Vagina (tissue), 2 donors: ENCODE results near the gene UBE3D. TPM values are rescaled to one million over a fixed set of nuclear protein-coding genes. Genes with fewer than 3 reads are reported as not detected.

Experiments used
- DNase-seq, 2 donors: peaks; one replicate each; pipeline ENCODE4 v3.0.0-alpha.2; 2017; ENCODE audit errors: extremely low spot score in 2 of 2
- H3K27ac ChIP-seq: fragments of 200-600 bp; sonication (generic); one replicate; pipeline ENCODE4 v1.5.1; 2019
- H3K27me3 ChIP-seq: fragments of 200-600 bp; sonication (generic); one replicate; pipeline ENCODE4 v1.5.1; 2019
- H3K36me3 ChIP-seq, 2 donors: fragments of 200-600 bp; sonication (generic); one replicate each; pipeline ENCODE4 v1.5.1; 2017 to 2019
- H3K4me1 ChIP-seq: fragments of 200-600 bp; sonication (generic); one replicate; pipeline ENCODE4 v1.5.1; 2019
- H3K4me3 ChIP-seq, 2 donors: fragments of 200-600 bp; sonication (generic); 1 replicate in 1 of 2; 2 replicates in 1 of 2; pipeline ENCODE4 v1.5.1; 2016 to 2019
- H3K9me3 ChIP-seq: fragments of 200-600 bp; sonication (generic); one replicate; pipeline ENCODE4 v1.5.1; 2019
- CTCF ChIP-seq, 3 experiments: fragments of 450-650 bp in 2 of 3; fragments of 200-600 bp in 1 of 3; sonication (generic) in 1 of 3; IDR thresholded peaks; one replicate each; pipeline ENCODE4 v1.5.1; 2017 to 2019; ENCODE audit warnings: antibody characterized with exemption in 3 of 3, mild to moderate bottlenecking in 2 of 3, moderate library complexity in 2 of 3
- POLR2A ChIP-seq, 2 donors: fragments of 450-650 bp; IDR thresholded peaks; one replicate each; pipeline ENCODE4 v1.6.1; 2017; ENCODE audit warnings: antibody characterized with exemption in 2 of 2, mild to moderate bottlenecking in 2 of 2, moderate library complexity in 2 of 2
- POLR2AphosphoS5 ChIP-seq, 2 donors: sonication (generic); formaldehyde crosslinking; IDR thresholded peaks; one replicate each; pipeline ENCODE4 v1.9.0; 2017; ENCODE audit warnings: antibody characterized with exemption in 2 of 2, mild to moderate bottlenecking in 2 of 2, low read depth in 1 of 2; ENCODE audit not compliant: insufficient read depth in 1 of 2
- intact Hi-C: fragments of 100-400 bp; cut with DNase I; formaldehyde crosslinking; loops from one replicate; pipeline ENCODE4 v1.15.1; 2023
- total RNA-seq: library from RNA; depleted of rRNA; stranded (reverse); fragments of >200 nt; gene quantifications from one replicate; pipeline ENCODE4 v1.2.3, GENCODE V29; 2016

Gene UBE3D
- total RNA-seq, 1 donor from 2014 or later = 8.3 TPM

GRCh38 chr6:82915666-82916065, 150.0 kb downstream of the UBE3D start:
- no peaks in the 10 kb centered on the region for H3K4me1 ChIP-seq
- H3K36me3 ChIP-seq = no peaks in the 10 kb centered on the region
- TF ChIP-seq CTCF (IDR thresholded peaks at IDR 0.05) (no peak), POLR2AphosphoS5 (IDR thresholded peaks at IDR 0.05; ENCODE audit: insufficient read depth in 1 of 2, low read depth in 1 of 2) (peak in 1 of 2 donors; percentile 19)
- H3K4me3 ChIP-seq = no peak overlapping the region
- H3K27me3 ChIP-seq = no peaks in the 10 kb centered on the region
- intact Hi-C loops = no loop called here
- H3K27ac ChIP-seq = no peak overlapping the region
- no peak for DNase-seq
- H3K9me3 ChIP-seq = no peaks in the 10 kb centered on the region

GRCh38 chr6:82914511-82914910, 151.1 kb downstream of the UBE3D start:
- H3K4me1 ChIP-seq = no peaks in the 10 kb centered on the region
- H3K9me3 ChIP-seq = no peaks in the 10 kb centered on the region
- no peak overlapping the region for H3K27ac ChIP-seq
- no peak for TF ChIP-seq CTCF (IDR thresholded peaks at IDR 0.05)
- no peak for TF ChIP-seq POLR2AphosphoS5 (IDR thresholded peaks at IDR 0.05; ENCODE audit: insufficient read depth in 1 of 2, low read depth in 1 of 2)
- no peak for TF ChIP-seq POLR2A (IDR thresholded peaks at IDR 0.05)
- no peaks in the 10 kb centered on the region for H3K27me3 ChIP-seq
- intact Hi-C loops = no loop called here
- no peak for DNase-seq
- H3K36me3 ChIP-seq = no peaks in the 10 kb centered on the region
- no peak overlapping the region for H3K4me3 ChIP-seq

GRCh38 chr6:82910820-82911219, 154.8 kb downstream of the UBE3D start:
- Histone ChIP-seq H3K36me3 (no peaks in the 10 kb centered on the region), H3K27ac (no peak overlapping the region), H3K4me3 (no peak overlapping the region), H3K9me3 (no peaks in the 10 kb centered on the region), H3K27me3 (no peaks in the 10 kb centered on the region), H3K4me1 (peaks cover 9% of the 10 kb centered on the region)
- TF ChIP-seq CTCF (IDR thresholded peaks at IDR 0.05) (no peak), POLR2A (IDR thresholded peaks at IDR 0.05) (no peak), POLR2AphosphoS5 (IDR thresholded peaks at IDR 0.05; ENCODE audit: insufficient read depth in 1 of 2, low read depth in 1 of 2) (no peak)
- intact Hi-C loops = no loop called here
- DNase-seq = no peak

GRCh38 chr6:82910395-82910794, 155.2 kb downstream of the UBE3D start:
- no peaks in the 10 kb centered on the region for H3K36me3 ChIP-seq
- intact Hi-C loops = no loop called here
- no peak overlapping the region for H3K27ac ChIP-seq
- no peak for DNase-seq
- TF ChIP-seq CTCF (IDR thresholded peaks at IDR 0.05) (no peak), POLR2A (IDR thresholded peaks at IDR 0.05) (no peak), POLR2AphosphoS5 (IDR thresholded peaks at IDR 0.05; ENCODE audit: insufficient read depth in 1 of 2, low read depth in 1 of 2) (no peak)
- H3K4me3 ChIP-seq = no peak overlapping the region
- no peaks in the 10 kb centered on the region for H3K9me3 ChIP-seq
- no peaks in the 10 kb centered on the region for H3K27me3 ChIP-seq
- peaks cover 9% of the 10 kb centered on the region for H3K4me1 ChIP-seq

- intact Hi-C loops = no loop called here
- Histone ChIP-seq H3K9me3 (no peaks in the 10 kb centered on the region), H3K4me3 (no peak overlapping the region), H3K27ac (no peak overlapping the region), H3K4me1 (peaks cover 9% of the 10 kb centered on the region), H3K36me3 (no peaks in the 10 kb centered on the region), H3K27me3 (no peaks in the 10 kb centered on the region)
- no peak for TF ChIP-seq POLR2A (IDR thresholded peaks at IDR 0.05)
- TF ChIP-seq POLR2AphosphoS5 (IDR thresholded peaks at IDR 0.05; ENCODE audit: insufficient read depth in 1 of 2, low read depth in 1 of 2) = no peak
- TF ChIP-seq CTCF (IDR thresholded peaks at IDR 0.05) = no peak
- DNase-seq = no peak
Measured at GRCh38 chr6:82909551-82909950, 156.1 kb downstream of the UBE3D start.
